Activated T-cell treated with anti-CD3 and anti-CD28 coated beads, Interleukin-2, amount 50 U/mL, for 72 hours (primary cell): ENCODE results near the gene UFL1. TPM values are rescaled to one million over a fixed set of nuclear protein-coding genes. Genes with fewer than 3 reads are reported as not detected.
A peak's percentile ranks its signal among the peaks of the same experiment; 100 is the strongest.
"Not testable (repeated sequence)": the region's sequence is repeated elsewhere in the genome, so short reads cannot be mapped to it uniquely, and the experiment has no call there.

Source experiments
- ATAC-seq, 2 donors: fragments of 150-1000 bp; cut with Tn5 transposase; replicated peaks in 1 of 2; 2 replicates each; pipeline ENCODE4 v1.10.0; 2021; ENCODE audit warnings: moderate library complexity in 2 of 2, mild to moderate bottlenecking in 1 of 2
- DNase-seq, 2 donors: peaks; one replicate each; pipeline ENCODE4 v3.0.0; 2021 to 2022; ENCODE audit warnings: mixed read lengths in 1 of 2
- H3K27ac Mint-ChIP-seq: one replicate; pipeline ENCODE4 v1.8.0; 2022; ENCODE audit warnings: mild to moderate bottlenecking, moderate library complexity, mixed read lengths
- H3K27me3 Mint-ChIP-seq: one replicate; pipeline ENCODE4 v1.8.0; 2022; ENCODE audit warnings: low read depth, mixed read lengths
- H3K36me3 Mint-ChIP-seq, 2 donors: one replicate each; pipeline ENCODE4 v1.8.0; 2022; ENCODE audit warnings: mixed read lengths in 2 of 2, mild to moderate bottlenecking in 1 of 2; ENCODE audit not compliant: insufficient read depth in 2 of 2
- H3K4me1 Mint-ChIP-seq: one replicate; pipeline ENCODE4 v1.8.0; 2022; ENCODE audit warnings: low read depth, mixed read lengths
- H3K4me3 Mint-ChIP-seq, 2 donors: one replicate each; pipeline ENCODE4 v1.8.0; 2022; ENCODE audit warnings: mild to moderate bottlenecking in 2 of 2, mixed read lengths in 2 of 2, moderate library complexity in 2 of 2
- H3K9me3 Mint-ChIP-seq, 2 donors: one replicate each; pipeline ENCODE4 v1.8.0; 2022; ENCODE audit warnings: mixed read lengths in 2 of 2
- total RNA-seq, 2 donors: library from RNA; stranded (reverse); gene quantifications; one replicate each; pipeline ENCODE4 v1.2.3, GENCODE V29; 2022

The UFL1 gene
- 10 to 100 TPM; 34.0 to 35.2 TPM for total RNA-seq

GRCh38 chr6:96521644-96522464, at the start of gene UFL1:
TSS of gene UFL1 (plus strand) at chr6:96521806. CDS start at chr6:96521874, 68 bp downstream.
- Mint-ChIP-seq H3K27ac (peak within 1 kb of the TSS; percentile 97), H3K4me3 (peak within 1 kb of the TSS; percentile 94 to 100), H3K4me1 (peaks cover 12% of the 10 kb centered on the region), H3K36me3 (peaks cover 0 to 20% of the 10 kb centered on the region in 2 donors), H3K27me3 (no peaks in the 10 kb centered on the region), H3K9me3 (no peaks in the 10 kb centered on the region)
- DNase-seq, result peak; percentile 93 to 96
- peak; percentile 98 to 99 for ATAC-seq

DNA sequence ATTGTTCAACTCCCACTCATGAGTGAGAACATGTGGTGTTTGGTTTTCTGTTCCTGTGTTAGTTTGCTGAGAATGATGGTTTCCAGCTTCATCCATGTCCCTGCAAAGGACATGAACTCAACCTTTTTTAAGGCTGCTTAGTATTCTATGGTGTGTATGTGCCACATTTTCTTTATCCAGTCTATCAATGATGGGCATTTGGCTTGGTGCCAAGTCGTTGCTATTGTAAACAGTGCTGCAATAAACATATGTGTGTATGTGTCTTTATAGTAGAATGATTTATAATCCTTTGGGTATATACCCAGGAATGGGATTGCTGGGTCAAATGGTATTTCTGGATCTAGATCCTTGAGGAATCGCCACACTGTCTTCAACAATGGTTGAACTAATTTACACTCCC, 49.3 kb upstream of the UFL1 start:
- not testable (repeated sequence) for DNase-seq, H3K27ac Mint-ChIP-seq, ATAC-seq, H3K36me3 Mint-ChIP-seq, H3K27me3 Mint-ChIP-seq, H3K4me3 Mint-ChIP-seq
- Mint-ChIP-seq H3K4me1 (peaks cover 13% of the 10 kb centered on the region), H3K9me3 (peaks cover 10 to 13% of the 10 kb centered on the region in 2 donors)

GRCh38 chr6:96478695-96479094, 42.9 kb upstream of the UFL1 start:
- no peaks in the 10 kb centered on the region for H3K27me3 Mint-ChIP-seq
- DNase-seq (no peak), ATAC-seq (no peak)
- no peaks in the 10 kb centered on the region for H3K4me1 Mint-ChIP-seq
- H3K36me3 Mint-ChIP-seq, result peaks cover 2 to 9% of the 10 kb centered on the region in 2 donors
- H3K9me3 Mint-ChIP-seq, result peaks cover 10 to 18% of the 10 kb centered on the region in 2 donors
- H3K4me3 Mint-ChIP-seq, result no peak overlapping the region
- no peak overlapping the region for H3K27ac Mint-ChIP-seq

DNA sequence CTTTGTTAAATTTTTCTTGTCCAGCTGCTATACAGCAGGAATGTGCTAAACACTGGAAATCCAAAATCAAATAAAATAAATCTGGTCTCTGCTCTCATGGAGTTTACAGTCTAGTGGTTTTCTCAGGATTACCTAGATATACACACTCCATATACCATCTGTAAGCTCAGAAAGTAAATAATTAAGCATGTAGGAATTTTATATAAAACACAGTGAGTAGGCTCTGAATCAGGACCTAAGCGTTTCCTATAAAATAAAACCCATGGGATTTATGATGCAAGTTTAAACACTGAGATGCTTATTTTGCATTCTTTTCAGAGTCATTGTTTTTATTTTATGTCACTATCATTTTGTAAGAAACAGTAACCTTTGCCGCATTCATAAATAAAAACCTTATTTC, 29.7 kb upstream of the UFL1 start:
- no peak overlapping the region for H3K27ac Mint-ChIP-seq
- H3K36me3 Mint-ChIP-seq, result peaks cover 8 to 11% of the 10 kb centered on the region in 2 donors
- H3K9me3 Mint-ChIP-seq, result peaks cover 18 to 21% of the 10 kb centered on the region in 2 donors
- no peak for ATAC-seq
- H3K4me3 Mint-ChIP-seq, result no peak overlapping the region
- no peaks in the 10 kb centered on the region for H3K4me1 Mint-ChIP-seq
- no peak for DNase-seq
- H3K27me3 Mint-ChIP-seq, result no peaks in the 10 kb centered on the region

GRCh38 chr6:96499781-96500180, 21.8 kb upstream of the UFL1 start:
- Mint-ChIP-seq H3K4me3 (no peak overlapping the region), H3K9me3 (peaks cover 9 to 13% of the 10 kb centered on the region in 2 donors), H3K36me3 (peaks cover 15 to 17% of the 10 kb centered on the region in 2 donors), H3K27me3 (no peaks in the 10 kb centered on the region), H3K27ac (no peak overlapping the region), H3K4me1 (peaks cover 25% of the 10 kb centered on the region)
- DNase-seq, result peak in 1 of 2 donors; percentile 10
- peak; percentile 42 to 45 for ATAC-seq

DNA sequence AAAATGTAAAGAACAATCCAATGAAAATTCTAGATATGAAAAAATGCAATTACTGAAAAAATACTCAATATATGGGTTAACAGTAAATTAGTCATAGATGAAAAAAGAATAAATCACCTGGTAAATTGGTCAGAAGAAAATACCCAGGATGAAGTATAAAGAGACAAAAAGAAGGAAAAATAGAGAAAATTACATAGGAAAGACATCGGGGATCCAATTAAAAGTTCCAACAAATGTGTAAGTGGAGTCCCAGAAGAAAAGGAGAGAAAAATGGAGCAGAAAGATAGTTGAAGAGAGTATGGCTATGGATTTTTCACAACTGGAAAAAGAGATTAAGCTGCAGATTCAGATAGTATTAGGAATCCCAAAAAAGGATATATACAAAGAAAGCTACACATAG, 18.7 kb upstream of the UFL1 start:
- H3K27me3 Mint-ChIP-seq, result no peaks in the 10 kb centered on the region
- no peak for ATAC-seq
- no peak for DNase-seq
- peaks cover 9 to 13% of the 10 kb centered on the region in 2 donors for H3K36me3 Mint-ChIP-seq
- H3K27ac Mint-ChIP-seq, result no peak overlapping the region
- H3K9me3 Mint-ChIP-seq, result peaks cover 2 to 9% of the 10 kb centered on the region in 2 donors
- no peak overlapping the region for H3K4me3 Mint-ChIP-seq
- peaks cover 23% of the 10 kb centered on the region for H3K4me1 Mint-ChIP-seq

- Mint-ChIP-seq H3K4me3 (no peak overlapping the region), H3K36me3 (peaks cover 9 to 13% of the 10 kb centered on the region in 2 donors), H3K9me3 (peaks cover 6 to 13% of the 10 kb centered on the region in 2 donors), H3K4me1 (peaks cover 3% of the 10 kb centered on the region), H3K27ac (no peak overlapping the region), H3K27me3 (no peaks in the 10 kb centered on the region)
- DNase-seq (no peak), ATAC-seq (no peak)
Observed at GRCh38 chr6:96505363-96505762, 16.2 kb upstream of the UFL1 start.

- Mint-ChIP-seq H3K27me3 (no peaks in the 10 kb centered on the region), H3K4me3 (no peak overlapping the region), H3K9me3 (peaks cover 5 to 7% of the 10 kb centered on the region in 2 donors), H3K4me1 (no peaks in the 10 kb centered on the region), H3K27ac (no peak overlapping the region), H3K36me3 (peaks cover 13 to 15% of the 10 kb centered on the region in 2 donors)
- DNase-seq, result no peak
- no peak for ATAC-seq
Observed at GRCh38 chr6:96509281-96509680, 12.3 kb upstream of the UFL1 start.

GRCh38 chr6:96520171-96521115, 1.2 kb upstream of the UFL1 start:
- Mint-ChIP-seq H3K9me3 (no peaks in the 10 kb centered on the region), H3K27me3 (no peaks in the 10 kb centered on the region), H3K4me3 (peak overlapping the region; percentile 94 to 100), H3K4me1 (peaks cover 12% of the 10 kb centered on the region), H3K36me3 (peaks cover 0 to 8% of the 10 kb centered on the region in 2 donors), H3K27ac (peak overlapping the region; percentile 39)
- ATAC-seq (no peak), DNase-seq (no peak)

DNA sequence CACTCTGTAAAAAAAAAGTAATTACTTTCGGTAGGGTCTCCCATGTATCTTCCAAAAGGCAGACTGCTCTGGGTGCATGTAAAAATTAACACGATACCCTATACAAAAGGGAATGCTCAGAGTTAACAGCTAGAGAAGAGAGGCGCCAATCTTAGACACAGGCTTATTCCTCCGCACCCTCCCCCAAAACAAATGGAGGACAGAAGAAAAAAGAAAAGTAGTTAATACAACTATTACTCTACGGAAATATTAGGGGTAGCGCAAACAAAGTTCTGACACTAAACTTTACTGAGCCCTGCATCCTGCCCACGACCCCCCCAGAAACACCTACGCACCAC, 331 bp upstream of the UFL1 start:
- Mint-ChIP-seq H3K27me3 (no peaks in the 10 kb centered on the region), H3K27ac (peak overlapping the region; percentile 97), H3K4me3 (peak overlapping the region; percentile 94 to 100), H3K4me1 (peaks cover 12% of the 10 kb centered on the region), H3K9me3 (no peaks in the 10 kb centered on the region), H3K36me3 (peaks cover 0 to 15% of the 10 kb centered on the region in 2 donors)
- DNase-seq (no peak), ATAC-seq (no peak)

DNA sequence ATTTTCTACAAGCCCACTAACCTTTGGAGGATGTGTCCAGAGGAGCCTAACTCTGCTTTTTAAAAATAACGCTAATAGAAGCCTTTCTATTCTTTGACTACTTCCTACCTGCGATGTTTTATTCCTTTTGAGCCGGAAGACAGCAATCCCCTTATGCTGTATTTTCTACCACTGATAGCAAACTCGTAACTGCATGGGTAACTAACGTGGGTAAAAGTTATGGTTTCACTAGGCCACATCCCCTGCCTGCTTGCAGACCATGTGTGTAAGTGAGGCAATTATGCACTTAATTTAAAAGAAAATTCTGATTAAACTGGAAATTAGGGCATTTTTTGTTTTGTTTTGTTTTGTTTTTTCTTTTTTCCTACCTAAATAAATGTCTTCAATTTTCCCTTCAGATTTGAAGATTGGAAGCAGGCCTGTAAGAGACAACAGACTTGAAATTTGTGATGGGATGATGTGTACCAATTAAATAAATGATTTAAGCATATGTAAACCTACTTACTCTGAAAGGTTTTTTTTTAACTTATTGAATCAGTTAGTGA, 931 bp downstream of the UFL1 start:
- peak overlapping the region; percentile 94 to 100 for H3K4me3 Mint-ChIP-seq
- peaks cover 0 to 24% of the 10 kb centered on the region in 2 donors for H3K36me3 Mint-ChIP-seq
- DNase-seq (peak in 1 of 2 donors; percentile 7), ATAC-seq (peak; percentile 8 to 20)
- H3K27ac Mint-ChIP-seq, result peak overlapping the region; percentile 97
- H3K4me1 Mint-ChIP-seq, result peaks cover 12% of the 10 kb centered on the region
- H3K27me3 Mint-ChIP-seq, result no peaks in the 10 kb centered on the region
- no peaks in the 10 kb centered on the region for H3K9me3 Mint-ChIP-seq

DNA sequence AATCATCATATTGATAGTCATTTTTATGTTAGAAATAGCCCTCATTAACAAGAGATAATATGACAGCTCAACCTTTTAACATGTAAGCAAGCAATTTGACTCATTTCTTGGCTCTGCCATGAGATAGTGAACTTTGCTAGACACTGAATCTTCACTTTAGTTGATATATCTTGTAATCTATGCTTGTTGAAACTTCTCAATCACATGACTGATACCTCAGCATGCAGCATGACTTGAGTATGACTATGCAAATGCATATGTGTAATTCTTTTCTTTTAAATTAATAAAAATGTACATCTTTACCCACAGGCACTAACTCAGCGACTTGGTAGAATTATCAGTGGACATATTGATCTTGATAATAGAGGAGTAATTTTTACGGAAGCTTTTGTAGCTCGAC, 6.6 kb downstream of the UFL1 start:
- peaks cover 5% of the 10 kb centered on the region for H3K4me1 Mint-ChIP-seq
- no peak for ATAC-seq
- no peaks in the 10 kb centered on the region for H3K27me3 Mint-ChIP-seq
- H3K27ac Mint-ChIP-seq, result no peak overlapping the region
- H3K36me3 Mint-ChIP-seq, result peaks cover 2 to 43% of the 10 kb centered on the region in 2 donors
- no peak for DNase-seq
- H3K9me3 Mint-ChIP-seq, result no peaks in the 10 kb centered on the region
- no peak overlapping the region for H3K4me3 Mint-ChIP-seq

DNA sequence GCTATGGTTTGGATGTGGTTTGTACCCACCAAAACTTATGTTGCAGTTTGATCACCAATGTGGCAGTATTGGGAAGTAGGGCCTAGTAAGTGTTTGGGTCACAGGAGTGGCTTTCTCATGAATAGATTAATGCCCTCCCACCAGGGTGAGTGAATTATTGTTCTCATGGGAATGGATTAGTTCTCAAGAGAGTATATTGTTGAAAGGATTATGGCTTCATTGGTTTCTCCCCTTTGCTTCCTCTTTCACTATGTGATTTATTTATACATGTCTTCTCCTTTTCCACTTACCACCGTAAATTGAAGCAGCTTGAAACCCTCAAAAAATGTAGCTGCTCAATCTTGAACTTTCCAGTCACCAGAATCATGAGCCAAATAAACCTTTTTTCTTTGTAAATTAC, 10.8 kb downstream of the UFL1 start:
- Mint-ChIP-seq H3K27ac (no peak overlapping the region), H3K36me3 (peaks cover 4 to 29% of the 10 kb centered on the region in 2 donors), H3K9me3 (no peaks in the 10 kb centered on the region), H3K4me1 (no peaks in the 10 kb centered on the region), H3K27me3 (no peaks in the 10 kb centered on the region), H3K4me3 (no peak overlapping the region)
- ATAC-seq (no peak), DNase-seq (no peak)
